ENCODE data around the gene DAZ4. TPM values are rescaled to one million over a fixed set of nuclear protein-coding genes. Genes with fewer than 3 reads are reported as not detected.
"Not testable (repeated sequence)": the region's sequence is repeated elsewhere in the genome, so short reads cannot be mapped to it uniquely, and the experiment has no call there.

Gene DAZ4, protein sequence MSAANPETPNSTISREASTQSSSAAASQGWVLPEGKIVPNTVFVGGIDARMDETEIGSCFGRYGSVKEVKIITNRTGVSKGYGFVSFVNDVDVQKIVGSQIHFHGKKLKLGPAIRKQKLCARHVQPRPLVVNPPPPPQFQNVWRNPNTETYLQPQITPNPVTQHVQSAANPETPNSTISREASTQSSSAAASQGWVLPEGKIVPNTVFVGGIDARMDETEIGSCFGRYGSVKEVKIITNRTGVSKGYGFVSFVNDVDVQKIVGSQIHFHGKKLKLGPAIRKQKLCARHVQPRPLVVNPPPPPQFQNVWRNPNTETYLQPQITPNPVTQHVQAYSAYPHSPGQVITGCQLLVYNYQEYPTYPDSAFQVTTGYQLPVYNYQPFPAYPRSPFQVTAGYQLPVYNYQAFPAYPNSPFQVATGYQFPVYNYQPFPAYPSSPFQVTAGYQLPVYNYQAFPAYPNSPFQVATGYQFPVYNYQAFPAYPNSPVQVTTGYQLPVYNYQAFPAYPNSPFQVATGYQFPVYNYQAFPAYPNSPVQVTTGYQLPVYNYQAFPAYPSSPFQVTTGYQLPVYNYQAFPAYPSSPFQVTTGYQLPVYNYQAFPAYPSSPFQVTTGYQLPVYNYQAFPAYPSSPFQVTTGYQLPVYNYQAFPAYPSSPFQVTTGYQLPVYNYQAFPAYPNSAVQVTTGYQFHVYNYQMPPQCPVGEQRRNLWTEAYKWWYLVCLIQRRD
- total RNA-seq (not detected), total RNA-seq (0 reads per million in 172 experiments)
- not detected for polyA plus RNA-seq (2013, experiment 1 of 2)
- polyA plus RNA-seq (2013, experiment 2 of 2) = not detected

DNA sequence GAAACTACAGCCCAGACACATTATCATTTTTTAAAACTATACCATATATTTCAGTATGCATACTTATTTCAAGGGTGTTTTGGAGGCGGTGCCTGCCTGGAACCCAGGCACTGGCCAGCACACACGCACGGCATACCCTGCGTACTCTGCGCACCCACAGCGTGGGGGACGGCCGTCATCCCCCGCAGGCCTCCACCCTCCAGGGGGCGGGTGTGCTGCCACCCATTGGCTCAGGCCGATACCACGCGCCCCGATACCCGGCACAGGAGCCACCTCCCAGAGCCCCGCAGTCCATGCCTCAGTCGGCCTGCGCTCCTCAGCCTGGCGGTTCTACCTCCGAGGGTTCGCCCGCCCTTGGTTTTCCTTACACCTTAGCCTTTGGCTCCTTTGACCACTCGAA lies at the start of gene DAZ4:
TSS of gene DAZ4 (plus strand) at position 301 of the 400 bp plus-strand sequence. CDS start 208 bp downstream, outside the sequence.
- CTCF ChIA-PET; H3K36me3 ChIP-seq (ENCODE audit: insufficient read depth, low read length); H3K36me3 Mint-ChIP-seq (ENCODE audit: low read depth); H3K27ac Mint-ChIP-seq; H3K9me3 ChIP-seq (ENCODE audit: control insufficient read depth in 1 of 2, insufficient read depth in 1 of 2, low read length in 2 of 2); ATAC-seq (ENCODE audit: poor library complexity); DNase-seq; intact Hi-C loops (cut with DNase I, micrococcal nuclease); H3K4me3 Mint-ChIP-seq; H3K27me3 Mint-ChIP-seq; H3K4me1 Mint-ChIP-seq (ENCODE audit: low read depth); H3K27me3 ChIP-seq (ENCODE audit: control insufficient read depth in 1 of 2, insufficient read depth in 2 of 2, low read length in 2 of 2); H3K27ac ChIP-seq (ENCODE audit: low read depth in 1 of 2, low read length in 2 of 2); H3K4me1 ChIP-seq (ENCODE audit: insufficient read depth, low read length); H3K9me3 Mint-ChIP-seq; H3K4me3 ChIP-seq (ENCODE audit: low read length); POLR2A ChIA-PET: not testable (repeated sequence)

DNA sequence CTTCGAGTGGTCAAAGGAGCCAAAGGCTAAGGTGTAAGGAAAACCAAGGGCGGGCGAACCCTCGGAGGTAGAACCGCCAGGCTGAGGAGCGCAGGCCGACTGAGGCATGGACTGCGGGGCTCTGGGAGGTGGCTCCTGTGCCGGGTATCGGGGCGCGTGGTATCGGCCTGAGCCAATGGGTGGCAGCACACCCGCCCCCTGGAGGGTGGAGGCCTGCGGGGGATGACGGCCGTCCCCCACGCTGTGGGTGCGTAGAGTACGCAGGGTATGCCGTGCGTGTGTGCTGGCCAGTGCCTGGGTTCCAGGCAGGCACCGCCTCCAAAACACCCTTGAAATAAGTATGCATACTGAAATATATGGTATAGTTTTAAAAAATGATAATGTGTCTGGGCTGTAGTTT lies 20.4 kb upstream of the DAZ4 start, which contains the start of gene DAZ3:
TSS of gene DAZ3 (minus strand) at position 101 of the 400 bp plus-strand sequence. CDS start 208 bp downstream, outside the sequence.
- H3K27ac ChIP-seq (ENCODE audit: low read depth in 1 of 2, low read length in 2 of 2); H3K27ac Mint-ChIP-seq; H3K4me3 ChIP-seq (ENCODE audit: low read length); H3K4me1 ChIP-seq (ENCODE audit: insufficient read depth, low read length); POLR2A ChIA-PET; H3K4me3 Mint-ChIP-seq; H3K36me3 Mint-ChIP-seq (ENCODE audit: low read depth); H3K27me3 Mint-ChIP-seq; DNase-seq; intact Hi-C loops (cut with DNase I, micrococcal nuclease); CTCF ChIA-PET; ATAC-seq (ENCODE audit: poor library complexity); H3K36me3 ChIP-seq (ENCODE audit: insufficient read depth, low read length); H3K4me1 Mint-ChIP-seq (ENCODE audit: low read depth); H3K27me3 ChIP-seq (ENCODE audit: control insufficient read depth in 1 of 2, insufficient read depth in 2 of 2, low read length in 2 of 2); H3K9me3 ChIP-seq (ENCODE audit: control insufficient read depth in 1 of 2, insufficient read depth in 1 of 2, low read length in 2 of 2); H3K9me3 Mint-ChIP-seq: not testable (repeated sequence)

DNA sequence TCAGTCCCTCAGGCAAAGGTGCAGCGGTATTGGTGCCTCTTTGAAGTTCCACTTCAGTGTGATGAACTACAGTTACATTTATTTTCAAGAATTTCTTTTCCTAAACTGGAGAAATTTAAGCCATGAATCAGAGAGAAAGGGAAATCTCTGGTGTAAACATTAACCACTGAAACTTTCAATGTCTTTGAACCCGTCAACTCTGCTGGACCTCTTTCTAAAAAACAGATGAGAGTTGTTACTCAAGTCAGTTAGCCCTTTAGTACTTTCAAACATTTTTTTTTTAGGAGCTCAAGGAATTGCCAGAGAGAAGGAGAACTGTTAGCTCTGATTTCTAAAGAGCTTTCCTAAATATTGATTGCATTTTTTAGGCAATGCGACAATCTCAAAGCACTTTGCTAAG lies 11.9 kb upstream of the DAZ4 start:
- H3K4me1 ChIP-seq (ENCODE audit: insufficient read depth, low read length); DNase-seq; H3K27ac ChIP-seq (ENCODE audit: low read depth in 1 of 2, low read length in 2 of 2); ATAC-seq (ENCODE audit: poor library complexity); H3K27ac Mint-ChIP-seq; H3K4me3 ChIP-seq (ENCODE audit: low read length); H3K4me3 Mint-ChIP-seq; H3K36me3 ChIP-seq (ENCODE audit: insufficient read depth, low read length); H3K4me1 Mint-ChIP-seq (ENCODE audit: low read depth); H3K27me3 ChIP-seq (ENCODE audit: control insufficient read depth in 1 of 2, insufficient read depth in 2 of 2, low read length in 2 of 2); H3K36me3 Mint-ChIP-seq (ENCODE audit: low read depth); POLR2A ChIA-PET; H3K9me3 Mint-ChIP-seq; intact Hi-C loops (cut with DNase I, micrococcal nuclease); H3K27me3 Mint-ChIP-seq; H3K9me3 ChIP-seq (ENCODE audit: control insufficient read depth in 1 of 2, insufficient read depth in 1 of 2, low read length in 2 of 2); CTCF ChIA-PET: not testable (repeated sequence)

DNA sequence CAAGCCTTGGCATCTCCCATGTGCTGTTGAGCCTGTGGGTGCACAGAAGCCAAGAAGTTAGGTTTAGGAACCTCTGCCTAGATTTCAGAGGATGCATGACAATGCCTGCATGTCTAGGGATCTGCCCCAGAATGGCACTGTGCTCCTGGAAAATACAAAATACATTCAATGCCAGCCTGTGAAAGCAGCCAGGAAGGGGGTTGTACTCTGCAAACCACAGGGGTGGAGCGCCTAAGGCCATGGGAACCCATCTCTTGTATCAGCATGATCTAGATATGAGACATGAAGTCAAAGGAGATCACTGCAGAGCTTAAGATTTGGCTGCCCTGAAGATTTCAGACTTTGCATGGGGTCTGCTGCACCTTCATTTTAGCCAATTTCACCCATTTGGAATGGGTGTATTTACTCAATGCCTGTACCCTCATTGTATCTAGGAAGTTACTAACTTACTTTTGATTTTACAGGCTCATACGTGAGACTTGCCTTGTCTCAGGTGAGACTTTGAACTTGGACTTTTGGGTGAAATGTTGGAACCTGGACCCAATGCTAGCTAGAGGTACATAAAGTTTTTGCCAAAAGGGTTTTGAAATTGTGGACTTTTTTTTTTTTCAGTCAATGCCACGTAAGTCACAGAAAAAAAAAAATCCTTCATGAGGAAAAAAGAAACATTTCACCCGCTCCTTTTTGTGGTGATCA lies 9.4 kb upstream of the DAZ4 start:
- not testable (repeated sequence) for ATAC-seq (ENCODE audit: poor library complexity)

DNA sequence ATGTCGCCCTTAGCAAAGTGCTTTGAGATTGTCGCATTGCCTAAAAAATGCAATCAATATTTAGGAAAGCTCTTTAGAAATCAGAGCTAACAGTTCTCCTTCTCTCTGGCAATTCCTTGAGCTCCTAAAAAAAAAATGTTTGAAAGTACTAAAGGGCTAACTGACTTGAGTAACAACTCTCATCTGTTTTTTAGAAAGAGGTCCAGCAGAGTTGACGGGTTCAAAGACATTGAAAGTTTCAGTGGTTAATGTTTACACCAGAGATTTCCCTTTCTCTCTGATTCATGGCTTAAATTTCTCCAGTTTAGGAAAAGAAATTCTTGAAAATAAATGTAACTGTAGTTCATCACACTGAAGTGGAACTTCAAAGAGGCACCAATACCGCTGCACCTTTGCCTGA lies 8.7 kb upstream of the DAZ4 start:
- CTCF ChIA-PET; POLR2A ChIA-PET; H3K27ac ChIP-seq (ENCODE audit: low read depth in 1 of 2, low read length in 2 of 2); intact Hi-C loops (cut with DNase I, micrococcal nuclease); H3K36me3 Mint-ChIP-seq (ENCODE audit: low read depth); H3K9me3 Mint-ChIP-seq; H3K4me1 ChIP-seq (ENCODE audit: insufficient read depth, low read length); H3K27ac Mint-ChIP-seq; H3K27me3 ChIP-seq (ENCODE audit: control insufficient read depth in 1 of 2, insufficient read depth in 2 of 2, low read length in 2 of 2); H3K4me1 Mint-ChIP-seq (ENCODE audit: low read depth); H3K9me3 ChIP-seq (ENCODE audit: control insufficient read depth in 1 of 2, insufficient read depth in 1 of 2, low read length in 2 of 2); H3K4me3 ChIP-seq (ENCODE audit: low read length); ATAC-seq (ENCODE audit: poor library complexity); H3K27me3 Mint-ChIP-seq; DNase-seq; H3K4me3 Mint-ChIP-seq; H3K36me3 ChIP-seq (ENCODE audit: insufficient read depth, low read length): not testable (repeated sequence)

More for the DNA sequence above, 9.4 kb upstream of the DAZ4 start:
- H3K4me3 ChIP-seq (ENCODE audit: low read length); H3K27ac ChIP-seq (ENCODE audit: low read depth in 1 of 2, low read length in 2 of 2); H3K36me3 ChIP-seq (ENCODE audit: insufficient read depth, low read length); H3K4me1 Mint-ChIP-seq (ENCODE audit: low read depth); H3K9me3 Mint-ChIP-seq; H3K36me3 Mint-ChIP-seq (ENCODE audit: low read depth); H3K4me1 ChIP-seq (ENCODE audit: insufficient read depth, low read length); H3K9me3 ChIP-seq (ENCODE audit: control insufficient read depth in 1 of 2, insufficient read depth in 1 of 2, low read length in 2 of 2); CTCF ChIA-PET; intact Hi-C loops (cut with DNase I, micrococcal nuclease); H3K27me3 ChIP-seq (ENCODE audit: control insufficient read depth in 1 of 2, insufficient read depth in 2 of 2, low read length in 2 of 2); H3K4me3 Mint-ChIP-seq; H3K27me3 Mint-ChIP-seq; H3K27ac Mint-ChIP-seq; POLR2A ChIA-PET; DNase-seq: not testable (repeated sequence)

Data from CD4-positive, alpha-beta T cell (primary cell).